Hematopoietic multipotent progenitor cell treated with erythropoietin and hydrocortisone succinate and interleukin-3 and kit ligand, for 17 days (in vitro differentiated cells): ENCODE data around the gene UGT3A1.
"Not testable (repeated sequence)": the region's sequence is repeated elsewhere in the genome, so short reads cannot be mapped to it uniquely, and the experiment has no call there.

ENCODE experiments used
- DNase-seq: peaks from one replicate; pipeline ENCODE4 v3.0.0-alpha.2; 2015; ENCODE audit warnings: low spot score

The UGT3A1 gene

GRCh38 chr5:35990941-35991611 lies at the start of gene UGT3A1:
Gene UGT3A1 (minus strand): TSS chr5:35991390. CDS start chr5:35991240, 150 bp downstream.
- DNase-seq, result no peak

- DNase-seq, result no peak
Observed at GRCh38 chr5:36035696-36036095, 44.5 kb upstream of the UGT3A1 start.

GRCh38 chr5:36034536-36035134 lies 43.4 kb upstream of the UGT3A1 start:
- not testable (repeated sequence) for DNase-seq

- DNase-seq, result no peak
Observed at GRCh38 chr5:36033486-36033885, 42.3 kb upstream of the UGT3A1 start.

GRCh38 chr5:36033047-36033446 lies 41.9 kb upstream of the UGT3A1 start:
- DNase-seq, result no peak

- DNase-seq, result no peak
Observed at GRCh38 chr5:36031223-36031622, 40.0 kb upstream of the UGT3A1 start.

- DNase-seq, result no peak
Observed at GRCh38 chr5:36029914-36030313, 38.7 kb upstream of the UGT3A1 start.

- DNase-seq, result no peak
Observed at GRCh38 chr5:36028816-36029465, 37.8 kb upstream of the UGT3A1 start.

GRCh38 chr5:36027711-36028110 lies 36.5 kb upstream of the UGT3A1 start:
- DNase-seq, result no peak

GRCh38 chr5:36026706-36027465 lies 35.7 kb upstream of the UGT3A1 start:
- DNase-seq, result no peak

- not testable (repeated sequence) for DNase-seq
Observed at GRCh38 chr5:36022246-36022645, 31.1 kb upstream of the UGT3A1 start.

- DNase-seq, result not testable (repeated sequence)
Observed at GRCh38 chr5:36019584-36019983, 28.4 kb upstream of the UGT3A1 start.

- DNase-seq, result no peak
Observed at GRCh38 chr5:36017622-36018021, 26.4 kb upstream of the UGT3A1 start.

- no peak for DNase-seq
Observed at GRCh38 chr5:36017004-36017403, 25.8 kb upstream of the UGT3A1 start.

GRCh38 chr5:36013182-36013581 lies 22.0 kb upstream of the UGT3A1 start:
- no peak for DNase-seq

- no peak for DNase-seq
Observed at GRCh38 chr5:36009698-36010097, 18.5 kb upstream of the UGT3A1 start.

- no peak for DNase-seq
Observed at GRCh38 chr5:36007366-36007765, 16.2 kb upstream of the UGT3A1 start.

GRCh38 chr5:36006163-36006562 lies 15.0 kb upstream of the UGT3A1 start:
- DNase-seq, result no peak

GRCh38 chr5:36001032-36001431 lies 9.8 kb upstream of the UGT3A1 start:
- DNase-seq, result no peak

GRCh38 chr5:35999547-35999946 lies 8.4 kb upstream of the UGT3A1 start:
- no peak for DNase-seq

- DNase-seq, result no peak
Observed at GRCh38 chr5:35996076-35996475, 4.9 kb upstream of the UGT3A1 start.

- no peak for DNase-seq
Observed at GRCh38 chr5:35990520-35990919, 670 bp downstream of the UGT3A1 start.

- DNase-seq, result no peak
Observed at GRCh38 chr5:35988529-35988928, 2.7 kb downstream of the UGT3A1 start.
